GM19372 (cell line): Measurements from ENCODE around the gene SWAP70.
"Not testable (repeated sequence)": the region's sequence is repeated elsewhere in the genome, so short reads cannot be mapped to it uniquely, and the experiment has no call there.

Experiments
- ATAC-seq: cut with Tn5 transposase; IDR thresholded peaks from one replicate; pipeline ENCODE4 v1.9.1; 2021; ENCODE audit warnings: mild to moderate bottlenecking, low read depth, moderate library complexity; ENCODE audit not compliant: unreplicated experiment

SWAP70 gene

GRCh38 chr11:9717040-9717357 is 53.1 kb downstream of the SWAP70 start:
- no peak for ATAC-seq

- ATAC-seq = no peak
Measured at GRCh38 chr11:9717719-9718118, 53.8 kb downstream of the SWAP70 start.

- ATAC-seq = no peak
Measured at GRCh38 chr11:9718147-9718546, 54.3 kb downstream of the SWAP70 start.

GRCh38 chr11:9719566-9720289 is 55.9 kb downstream of the SWAP70 start:
- no peak for ATAC-seq

- no peak for ATAC-seq
Measured at GRCh38 chr11:9720290-9720630, 56.4 kb downstream of the SWAP70 start.

- ATAC-seq = no peak
Measured at GRCh38 chr11:9722023-9722422, 58.1 kb downstream of the SWAP70 start.

- ATAC-seq = no peak
Measured at GRCh38 chr11:9722893-9723292, 59.0 kb downstream of the SWAP70 start.

- ATAC-seq = no peak
Measured at GRCh38 chr11:9726321-9727022, 62.6 kb downstream of the SWAP70 start.

GRCh38 chr11:9728058-9728457 is 64.2 kb downstream of the SWAP70 start:
- no peak for ATAC-seq

- no peak for ATAC-seq
Measured at GRCh38 chr11:9731256-9731655, 67.4 kb downstream of the SWAP70 start.

- ATAC-seq = no peak
Measured at GRCh38 chr11:9732453-9732852, 68.6 kb downstream of the SWAP70 start.

- no peak for ATAC-seq
Measured at GRCh38 chr11:9733212-9733611, 69.3 kb downstream of the SWAP70 start.

- ATAC-seq = no peak
Measured at GRCh38 chr11:9735236-9735635, 71.4 kb downstream of the SWAP70 start.

GRCh38 chr11:9735919-9736318 is 72.0 kb downstream of the SWAP70 start:
- no peak for ATAC-seq

- ATAC-seq = no peak
Measured at GRCh38 chr11:9736365-9736764, 72.5 kb downstream of the SWAP70 start.

GRCh38 chr11:9738116-9738515 is 74.2 kb downstream of the SWAP70 start:
- no peak for ATAC-seq

- ATAC-seq = no peak
Measured at GRCh38 chr11:9738707-9739106, 74.8 kb downstream of the SWAP70 start.

GRCh38 chr11:9739123-9739900 is 75.4 kb downstream of the SWAP70 start:
- peak; percentile 54 for ATAC-seq

GRCh38 chr11:9740202-9740883 is 76.5 kb downstream of the SWAP70 start:
- no peak for ATAC-seq

GRCh38 chr11:9741260-9741659 is 77.4 kb downstream of the SWAP70 start:
- ATAC-seq = no peak

- ATAC-seq = not testable (repeated sequence)
Measured at GRCh38 chr11:9743512-9743911, 79.6 kb downstream of the SWAP70 start.
